ENCODE results near the gene RIPK4.

Gene RIPK4

DNA sequence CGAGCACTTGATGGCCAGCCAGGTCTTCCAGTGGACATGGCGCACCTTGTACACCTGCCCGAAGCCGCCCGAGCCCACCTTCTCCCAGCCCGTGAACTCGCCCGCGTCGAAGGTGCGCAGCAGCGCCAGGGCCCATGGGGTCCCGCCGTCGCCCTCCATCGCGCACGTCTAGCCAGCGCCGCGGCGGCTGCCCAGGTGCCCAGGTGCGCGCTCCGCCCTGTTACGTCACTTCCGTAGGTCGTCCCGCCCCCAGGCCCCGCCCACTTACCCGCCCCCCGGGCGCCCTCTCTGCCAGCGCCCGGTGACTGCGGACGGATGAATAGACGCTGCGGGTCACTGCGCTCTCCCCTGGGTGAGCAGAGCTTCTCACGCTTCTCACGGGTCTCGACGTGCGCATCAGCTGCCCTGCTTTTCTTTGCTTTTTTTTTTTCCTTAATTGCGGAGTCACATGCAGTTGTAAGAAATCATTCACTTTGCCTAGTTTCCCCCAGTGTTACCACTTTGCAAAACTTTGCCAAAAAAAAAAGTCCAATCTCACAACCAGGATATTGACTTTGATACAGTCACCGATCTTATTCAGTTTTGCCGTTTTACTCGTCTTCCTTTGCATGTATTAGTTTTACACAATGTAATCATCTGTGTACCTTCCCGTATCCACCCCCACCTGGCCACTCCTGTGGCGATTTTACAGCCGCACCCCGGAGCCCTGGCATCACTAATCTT, at the start of gene RIPK4:
Gene RIPK4, minus strand, starts transcription at position 170 of the 723 bp plus-strand sequence. Its CDS starts 11 bp downstream, at position 159.
- DNase-seq: no peak

DNA sequence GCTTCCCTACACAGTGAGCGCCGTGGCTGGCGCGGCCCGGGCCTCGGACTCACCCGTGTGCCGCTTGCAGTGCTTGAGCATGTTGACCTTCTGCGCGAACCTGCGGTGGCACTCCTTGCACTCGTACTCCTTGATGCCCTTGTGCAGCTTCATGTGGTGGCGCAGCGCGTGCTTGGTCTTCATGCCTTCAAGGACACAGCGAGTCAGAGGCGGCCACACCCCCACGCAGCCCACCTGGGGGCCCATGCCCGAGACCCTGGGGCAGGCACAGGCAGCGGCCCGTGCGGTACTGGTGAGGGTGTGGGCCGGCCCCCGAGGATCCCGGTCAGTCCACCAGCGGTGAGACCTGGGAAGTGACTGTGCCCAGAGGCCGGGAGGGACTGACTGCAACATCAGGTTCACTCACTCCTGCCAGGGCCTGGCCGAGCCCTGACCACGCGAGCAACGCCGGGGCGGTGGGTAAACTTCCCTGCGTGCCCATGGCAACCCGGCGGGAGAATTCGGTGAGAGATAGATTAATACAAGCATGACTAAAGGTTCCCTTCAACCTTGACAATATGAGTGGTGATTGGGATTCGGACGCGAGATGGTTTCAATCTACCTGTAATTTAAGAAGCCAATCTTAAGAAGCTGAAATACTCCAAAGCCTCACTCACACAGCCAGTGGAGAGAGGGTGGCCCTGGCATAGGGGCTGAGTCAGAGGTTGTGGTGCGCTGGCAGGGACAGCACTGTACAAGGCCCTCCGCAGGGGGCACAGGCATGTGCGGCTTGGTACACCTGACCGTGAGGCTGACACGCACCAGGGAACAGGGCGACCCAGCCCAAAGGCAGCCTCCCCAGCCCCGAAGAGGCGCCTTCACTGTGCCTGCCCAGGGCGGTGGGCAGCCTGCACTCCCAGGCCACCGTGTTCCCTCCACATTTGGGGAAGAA, 49.1 kb upstream of the RIPK4 start:
- no peak for DNase-seq

DNA sequence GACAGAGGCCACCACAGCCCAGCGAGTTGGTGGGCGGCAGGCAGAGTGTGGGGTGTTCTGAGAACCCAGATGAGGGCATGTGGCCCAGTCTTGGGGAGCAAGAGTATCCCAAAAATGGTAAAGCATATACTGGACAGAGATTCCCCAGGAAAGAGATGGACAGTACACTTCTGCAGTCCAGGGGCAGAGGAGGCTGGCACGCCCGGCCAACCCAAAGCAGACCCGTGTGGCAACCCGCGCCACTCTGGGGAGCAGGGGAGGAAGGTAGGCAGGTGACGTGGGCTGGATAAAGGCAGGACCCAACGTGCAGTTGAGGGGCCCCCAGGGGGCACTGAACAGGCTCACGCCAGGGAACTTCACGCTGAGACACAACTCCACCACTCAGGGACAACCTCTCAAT, 46.4 kb upstream of the RIPK4 start:
- no peak for DNase-seq

DNA sequence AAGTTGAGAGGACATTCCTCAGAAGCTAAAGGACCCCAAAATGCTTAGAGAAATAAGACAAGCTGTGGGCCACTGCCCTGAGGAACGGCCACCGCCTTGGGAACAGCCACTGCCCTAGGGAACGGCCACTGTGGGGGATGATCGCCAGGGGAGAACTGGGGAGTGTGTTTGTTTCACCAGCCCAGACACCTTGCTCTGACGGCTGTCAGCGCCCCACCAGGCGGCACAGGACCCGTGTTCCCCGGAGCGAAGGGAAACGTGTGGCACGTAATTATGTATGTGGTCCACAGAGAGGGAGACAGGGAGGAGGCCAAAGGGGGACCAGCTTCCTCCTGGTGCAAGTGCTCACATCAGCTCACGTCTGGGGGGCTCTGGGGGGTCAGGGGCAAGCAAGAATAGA, 45.8 kb upstream of the RIPK4 start:
- no peak for DNase-seq

DNA sequence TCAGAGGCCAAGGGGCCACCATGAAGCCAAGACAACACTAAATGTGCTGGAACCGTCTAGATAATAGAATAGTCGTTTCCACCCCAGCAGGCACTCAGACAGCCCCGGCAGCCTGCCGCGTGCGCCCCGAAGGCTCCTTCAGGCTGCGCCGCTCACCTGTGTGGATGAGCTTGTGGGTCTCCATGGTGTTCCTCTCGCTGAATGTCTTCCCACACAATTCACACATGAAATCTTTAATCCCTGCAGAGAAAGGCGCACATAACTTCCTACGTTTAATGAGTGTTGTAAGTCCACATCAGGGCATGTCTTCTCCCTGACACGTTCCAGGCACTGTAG, 43.7 kb upstream of the RIPK4 start:
- no peak for DNase-seq

- DNase-seq: no peak
Measured at GRCh38 chr21:41809891-41810596, 43.2 kb upstream of the RIPK4 start.

- DNase-seq: no peak
Measured at GRCh38 chr21:41808846-41809245, 42.0 kb upstream of the RIPK4 start.

DNA sequence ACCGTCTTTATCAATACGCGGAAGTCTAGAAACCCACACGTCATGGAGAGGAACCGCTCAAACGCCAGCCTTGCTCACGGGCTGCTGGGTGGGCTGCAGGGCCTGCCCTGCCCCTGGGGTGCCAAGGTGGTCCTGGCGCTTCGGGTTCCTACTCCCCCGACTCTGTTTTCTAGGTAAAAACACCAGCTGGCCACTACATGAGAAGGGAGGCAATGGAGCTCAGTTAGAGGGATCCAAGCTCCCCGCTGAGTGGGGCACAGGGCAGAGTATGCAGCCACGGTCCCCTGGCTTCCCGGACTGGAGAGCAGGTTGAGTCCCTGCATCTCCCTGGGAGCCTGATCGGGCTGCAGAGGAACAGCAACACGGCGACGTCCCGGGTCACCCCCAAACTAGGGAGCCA, 41.2 kb upstream of the RIPK4 start:
- no peak for DNase-seq

- no peak for DNase-seq
Measured at GRCh38 chr21:41806773-41807172, 39.9 kb upstream of the RIPK4 start.

GRCh38 chr21:41805643-41806042, 38.8 kb upstream of the RIPK4 start:
- no peak for DNase-seq

DNA sequence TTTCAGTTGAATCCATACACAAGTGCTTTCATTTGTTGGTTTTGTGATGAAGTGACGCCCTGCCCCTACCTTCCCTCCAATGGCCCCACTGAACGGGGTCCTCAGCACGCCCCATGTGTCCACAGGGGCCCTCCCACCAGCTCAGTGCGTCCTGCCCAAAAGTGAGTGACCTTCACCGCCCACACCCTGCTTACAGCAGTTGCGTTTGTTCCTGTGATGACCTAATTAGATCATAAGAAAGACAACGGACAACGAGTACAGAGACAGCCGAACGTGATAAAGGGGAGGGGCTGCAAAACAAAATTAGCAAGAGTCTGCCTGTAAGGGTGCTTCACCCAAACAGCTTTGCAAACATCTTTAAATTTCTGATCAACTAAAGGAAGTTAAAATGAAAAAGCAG, 38.2 kb upstream of the RIPK4 start:
- DNase-seq: no peak

DNA sequence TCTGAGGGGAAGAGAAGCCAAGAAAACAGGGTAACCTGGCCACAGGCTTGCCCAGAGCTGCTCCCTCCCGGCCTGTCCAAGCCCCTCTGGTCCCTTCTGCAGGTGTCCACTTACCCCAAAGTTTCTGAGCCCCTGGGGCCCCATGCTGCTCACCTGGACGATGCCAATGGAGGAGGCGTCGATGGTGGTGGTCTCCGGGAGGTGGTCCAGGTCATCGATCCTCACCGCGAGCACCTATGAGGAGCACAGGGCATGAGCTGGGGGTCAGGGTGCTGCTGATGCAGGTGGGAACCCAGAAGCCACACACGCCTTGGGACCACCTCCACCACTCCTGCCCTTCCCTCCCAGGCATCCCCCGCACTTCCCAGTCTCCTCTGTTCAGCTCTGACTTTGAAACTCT, 37.5 kb upstream of the RIPK4 start:
- DNase-seq: no peak

GRCh38 chr21:41803316-41803715, 36.5 kb upstream of the RIPK4 start:
- no peak for DNase-seq

DNA sequence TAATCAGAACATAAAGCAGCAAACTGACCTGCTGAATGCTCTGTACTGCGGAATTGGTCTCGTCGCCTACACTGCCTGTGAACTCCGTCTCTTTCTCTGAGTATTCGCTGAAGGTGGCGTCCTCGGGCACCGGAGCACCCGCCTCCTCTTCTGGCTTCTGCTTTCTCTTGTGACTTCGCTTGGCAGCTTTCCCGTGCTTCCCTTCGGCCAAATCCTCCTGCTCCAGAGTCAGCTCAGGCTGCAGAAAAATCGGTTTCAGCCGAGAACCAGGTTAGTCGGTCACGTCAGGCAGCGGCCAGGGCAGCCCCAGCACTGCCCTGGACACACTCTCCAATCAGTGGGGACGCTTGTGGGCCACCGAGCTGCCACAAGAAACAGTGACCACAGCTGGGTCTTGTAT, 35.8 kb upstream of the RIPK4 start:
- DNase-seq: no peak

- DNase-seq: no peak
Measured at GRCh38 chr21:41802198-41802584, 35.3 kb upstream of the RIPK4 start.

- DNase-seq: no peak
Measured at GRCh38 chr21:41801321-41802197, 34.7 kb upstream of the RIPK4 start.

DNA sequence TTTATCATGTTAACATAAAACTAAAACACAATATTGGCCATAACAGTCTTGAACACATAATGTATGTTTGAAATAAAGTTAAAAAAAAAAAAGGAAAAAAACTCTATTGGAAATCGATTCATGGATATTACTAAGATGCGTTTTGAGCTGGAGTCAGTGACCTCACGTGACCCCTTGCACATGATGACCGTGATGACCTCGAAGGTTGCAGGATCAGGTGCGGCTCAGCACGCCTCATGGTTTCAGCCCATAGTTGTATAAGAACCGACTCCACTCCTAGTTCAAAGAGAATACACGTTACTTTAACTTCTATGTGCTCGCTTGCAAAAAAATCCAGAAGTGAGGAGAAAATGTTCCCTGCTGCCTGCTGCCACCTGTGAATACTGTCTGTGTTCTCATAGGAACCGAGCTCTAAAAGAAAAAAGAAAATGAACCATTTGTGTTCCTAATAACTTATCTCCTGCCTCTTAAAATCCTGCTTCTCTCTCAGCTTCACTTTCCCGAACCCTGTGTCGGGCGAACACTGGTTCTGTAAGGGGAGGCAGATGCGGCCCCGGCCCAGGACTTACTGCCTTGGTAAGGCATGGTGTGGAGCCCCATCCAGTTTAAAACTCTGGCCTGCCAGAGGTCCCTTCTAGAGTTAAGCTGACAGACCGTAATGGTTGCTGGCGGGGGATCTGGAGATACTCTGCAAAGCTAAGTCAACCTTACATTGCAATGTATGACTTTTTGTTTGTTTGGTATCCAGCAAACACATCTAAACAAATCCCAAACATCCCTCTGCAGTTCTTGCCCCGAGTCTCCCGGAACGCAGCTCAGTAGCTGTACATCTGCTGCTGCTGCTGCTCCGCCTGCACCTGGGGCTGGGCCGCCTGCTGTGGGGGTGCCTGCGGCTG, 33.8 kb upstream of the RIPK4 start:
- DNase-seq: no peak

DNA sequence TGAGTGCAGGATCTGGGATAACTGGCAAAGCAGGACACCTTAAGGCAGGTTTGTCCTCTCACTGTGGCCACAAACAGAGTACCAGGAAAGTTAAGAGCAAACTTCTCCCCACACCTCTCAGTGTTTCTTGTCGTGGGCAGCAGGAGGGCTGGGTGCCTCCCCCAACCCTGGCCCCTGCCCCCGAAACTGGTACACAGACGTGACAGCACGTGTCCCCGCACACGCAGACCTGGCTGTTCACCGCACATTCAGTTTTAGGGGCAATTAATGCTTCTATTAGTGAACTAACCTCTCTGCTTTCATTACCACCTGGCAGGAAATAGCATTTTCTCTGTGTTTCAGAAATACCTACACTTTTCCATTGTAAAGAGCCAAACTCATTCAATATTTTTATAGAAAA, 32.9 kb upstream of the RIPK4 start:
- DNase-seq: no peak

GRCh38 chr21:41798326-41798725, 31.5 kb upstream of the RIPK4 start:
- DNase-seq: no peak

GRCh38 chr21:41796476-41797080, 29.7 kb upstream of the RIPK4 start:
- DNase-seq: no peak

DNA sequence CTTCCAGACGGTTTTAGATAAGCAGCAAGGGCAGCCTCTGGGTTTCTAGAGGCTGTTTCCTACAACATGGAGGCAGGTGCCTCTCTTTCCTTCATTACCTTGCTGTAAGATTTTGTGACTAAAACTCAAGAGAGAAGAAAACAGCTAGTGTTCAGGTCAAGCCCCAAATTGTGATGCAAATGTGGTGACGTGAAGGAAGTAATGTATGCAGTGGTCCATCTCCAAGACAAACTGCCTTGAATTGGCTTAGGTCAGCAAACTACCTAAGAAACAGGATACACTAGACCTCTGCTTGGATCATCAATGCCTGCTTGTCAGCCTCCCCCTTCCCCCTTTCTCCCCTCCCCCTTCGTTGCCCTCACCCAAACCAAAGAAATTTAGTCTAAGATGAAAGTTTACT, 28.9 kb upstream of the RIPK4 start:
- no peak for DNase-seq

All from DMS 273 treated with DMSO at 0.1 percent for 48 hours (cell line).